ENCODE measurements around the gene TRIM7. TPM values are rescaled to one million over a fixed set of nuclear protein-coding genes. Genes with fewer than 3 reads are reported as not detected.

Gene TRIM7
- total and polyA plus RNA-seq, 9 of the 15 experiments (the other 6 are each of a cell fraction or from before 2014, with no cell fraction given) = 2.6 to 14.9 (median 8.9) TPM

DNA sequence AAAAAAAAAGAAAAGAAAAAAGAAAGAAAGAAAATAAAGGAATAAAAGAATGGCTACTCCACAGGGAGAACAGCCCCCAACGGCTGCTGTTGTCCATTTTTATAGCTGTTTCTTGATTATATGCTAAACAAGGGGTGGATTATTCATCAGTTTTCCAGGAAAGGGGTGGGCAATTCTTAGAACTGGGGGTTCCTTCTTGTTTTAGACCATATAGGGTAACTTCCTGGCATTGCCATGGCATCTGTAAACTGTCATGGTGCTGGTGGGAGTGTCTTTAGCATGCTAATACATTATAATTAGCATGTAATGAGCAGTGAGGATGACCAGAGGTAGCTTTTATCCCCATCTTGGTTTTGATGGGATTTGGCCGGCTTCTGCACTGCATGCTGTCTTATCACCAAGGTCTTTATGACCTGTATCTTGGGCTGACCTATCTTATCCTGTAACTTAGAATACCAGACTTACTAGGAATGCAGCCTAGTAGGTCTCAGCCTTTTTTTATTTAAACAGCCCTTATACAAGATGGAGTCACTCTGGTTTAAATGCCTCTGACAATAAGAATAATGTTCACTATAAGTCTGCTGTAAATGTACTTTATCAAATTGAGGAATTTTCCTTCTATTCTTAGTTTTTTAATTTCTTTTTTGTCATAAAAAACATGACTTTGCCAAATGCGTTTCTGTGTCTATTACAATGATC, 28.6 kb downstream of the TRIM7 start (continued):
- TF ChIP-seq PTRF (tag; IDR thresholded peaks at IDR 0.05) (peak; percentile 73), STAT5A (IDR thresholded peaks at IDR 0.05; ENCODE audit: borderline replicate concordance, low read length) (peak; percentile 91), TEAD2 (tag; IDR thresholded peaks at IDR 0.05) (0 out of 2 replicates have a peak, but pooled peaks have one; percentile 25), C11orf30 (IDR thresholded peaks at IDR 0.05; ENCODE audit: low read depth) (no peak), NR4A1 (CRISPR knock-in tag; IDR thresholded peaks at IDR 0.05) (no peak), NR4A1 (tag; IDR thresholded peaks at IDR 0.05) (0 out of 2 replicates have a peak, but pooled peaks have one; percentile 28), KLF1 (tag; IDR thresholded peaks at IDR 0.05) (0 out of 2 replicates have a peak, but pooled peaks have one; percentile 33), NR2C1 (IDR thresholded peaks at IDR 0.05) (no peak), NR2C1 (tag; IDR thresholded peaks at IDR 0.05) (peak; percentile 61; the same call in 1 of the 2 replicates), MEF2D (tag; conservative IDR thresholded peaks at IDR 0.05; ENCODE audit: low read depth) (0 out of 2 replicates have a peak, but pooled peaks have one; percentile 60), SMAD4 (CRISPR knock-in tag; conservative IDR thresholded peaks at IDR 0.05) (0 out of 2 replicates have a peak, but pooled peaks have one; percentile 43), SRF (CRISPR knock-in tag; IDR thresholded peaks at IDR 0.05) (peak; percentile 70 to 96; a peak in 3 of 4 replicates)
- TF ChIP-seq, protein P1, sequence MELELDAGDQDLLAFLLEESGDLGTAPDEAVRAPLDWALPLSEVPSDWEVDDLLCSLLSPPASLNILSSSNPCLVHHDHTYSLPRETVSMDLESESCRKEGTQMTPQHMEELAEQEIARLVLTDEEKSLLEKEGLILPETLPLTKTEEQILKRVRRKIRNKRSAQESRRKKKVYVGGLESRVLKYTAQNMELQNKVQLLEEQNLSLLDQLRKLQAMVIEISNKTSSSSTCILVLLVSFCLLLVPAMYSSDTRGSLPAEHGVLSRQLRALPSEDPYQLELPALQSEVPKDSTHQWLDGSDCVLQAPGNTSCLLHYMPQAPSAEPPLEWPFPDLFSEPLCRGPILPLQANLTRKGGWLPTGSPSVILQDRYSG (tag; conservative IDR thresholded peaks at IDR 0.05; ENCODE audit: low read depth) = peak; percentile 75
- TF ChIP-seq, protein P2, sequence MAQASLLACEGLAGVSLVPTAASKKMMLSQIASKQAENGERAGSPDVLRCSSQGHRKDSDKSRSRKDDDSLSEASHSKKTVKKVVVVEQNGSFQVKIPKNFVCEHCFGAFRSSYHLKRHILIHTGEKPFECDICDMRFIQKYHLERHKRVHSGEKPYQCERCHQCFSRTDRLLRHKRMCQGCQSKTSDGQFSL (CRISPR knock-in tag; IDR thresholded peaks at IDR 0.05) = no peak
- TF ChIP-seq, protein P2 (tag; IDR thresholded peaks at IDR 0.05) = peak in 1 of 2 experiments; percentile 45; a peak in 1 of 4 replicates
- TF ChIP-seq, protein P3, sequence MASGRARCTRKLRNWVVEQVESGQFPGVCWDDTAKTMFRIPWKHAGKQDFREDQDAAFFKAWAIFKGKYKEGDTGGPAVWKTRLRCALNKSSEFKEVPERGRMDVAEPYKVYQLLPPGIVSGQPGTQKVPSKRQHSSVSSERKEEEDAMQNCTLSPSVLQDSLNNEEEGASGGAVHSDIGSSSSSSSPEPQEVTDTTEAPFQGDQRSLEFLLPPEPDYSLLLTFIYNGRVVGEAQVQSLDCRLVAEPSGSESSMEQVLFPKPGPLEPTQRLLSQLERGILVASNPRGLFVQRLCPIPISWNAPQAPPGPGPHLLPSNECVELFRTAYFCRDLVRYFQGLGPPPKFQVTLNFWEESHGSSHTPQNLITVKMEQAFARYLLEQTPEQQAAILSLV (tag; IDR thresholded peaks at IDR 0.05) = 0 out of 2 replicates have a peak, but pooled peaks have one; percentile 47
- TF ChIP-seq, protein P4, sequence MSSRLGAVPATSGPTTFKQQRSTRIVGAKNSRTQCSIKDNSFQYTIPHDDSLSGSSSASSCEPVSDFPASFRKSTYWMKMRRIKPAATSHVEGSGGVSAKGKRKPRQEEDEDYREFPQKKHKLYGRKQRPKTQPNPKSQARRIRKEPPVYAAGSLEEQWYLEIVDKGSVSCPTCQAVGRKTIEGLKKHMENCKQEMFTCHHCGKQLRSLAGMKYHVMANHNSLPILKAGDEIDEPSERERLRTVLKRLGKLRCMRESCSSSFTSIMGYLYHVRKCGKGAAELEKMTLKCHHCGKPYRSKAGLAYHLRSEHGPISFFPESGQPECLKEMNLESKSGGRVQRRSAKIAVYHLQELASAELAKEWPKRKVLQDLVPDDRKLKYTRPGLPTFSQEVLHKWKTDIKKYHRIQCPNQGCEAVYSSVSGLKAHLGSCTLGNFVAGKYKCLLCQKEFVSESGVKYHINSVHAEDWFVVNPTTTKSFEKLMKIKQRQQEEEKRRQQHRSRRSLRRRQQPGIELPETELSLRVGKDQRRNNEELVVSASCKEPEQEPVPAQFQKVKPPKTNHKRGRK (tag; IDR thresholded peaks at IDR 0.05) = no peak
- TF ChIP-seq, protein P5, sequence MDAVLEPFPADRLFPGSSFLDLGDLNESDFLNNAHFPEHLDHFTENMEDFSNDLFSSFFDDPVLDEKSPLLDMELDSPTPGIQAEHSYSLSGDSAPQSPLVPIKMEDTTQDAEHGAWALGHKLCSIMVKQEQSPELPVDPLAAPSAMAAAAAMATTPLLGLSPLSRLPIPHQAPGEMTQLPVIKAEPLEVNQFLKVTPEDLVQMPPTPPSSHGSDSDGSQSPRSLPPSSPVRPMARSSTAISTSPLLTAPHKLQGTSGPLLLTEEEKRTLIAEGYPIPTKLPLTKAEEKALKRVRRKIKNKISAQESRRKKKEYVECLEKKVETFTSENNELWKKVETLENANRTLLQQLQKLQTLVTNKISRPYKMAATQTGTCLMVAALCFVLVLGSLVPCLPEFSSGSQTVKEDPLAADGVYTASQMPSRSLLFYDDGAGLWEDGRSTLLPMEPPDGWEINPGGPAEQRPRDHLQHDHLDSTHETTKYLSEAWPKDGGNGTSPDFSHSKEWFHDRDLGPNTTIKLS (IDR thresholded peaks at IDR 0.05; ENCODE audit: borderline replicate concordance, low read depth) = no peak
